HG03575 (cell line): ENCODE data around the gene RPSA.
A peak's percentile ranks its signal among the peaks of the same experiment; 100 is the strongest.
"Not testable (repeated sequence)": the region's sequence is repeated elsewhere in the genome, so short reads cannot be mapped to it uniquely, and the experiment has no call there.

ENCODE experiments used
- ATAC-seq: cut with Tn5 transposase; IDR thresholded peaks from one replicate; pipeline ENCODE4 v1.9.1; 2021; ENCODE audit not compliant: unreplicated experiment, insufficient number of reproducible peaks, low FRiP score; ENCODE audit errors: extremely low read depth

The RPSA gene

GRCh38 chr3:39406368-39407258 is at the start of gene RPSA:
Gene RPSA, plus strand, starts transcription at chr3:39406720. Its CDS starts 934 bp downstream, at chr3:39407654.
- peak; percentile 89 for ATAC-seq

GRCh38 chr3:39358333-39358732 is 48.2 kb upstream of the RPSA start:
- no peak for ATAC-seq

GRCh38 chr3:39361252-39361927 is 45.1 kb upstream of the RPSA start:
- no peak for ATAC-seq

- no peak for ATAC-seq
These were observed 44.3 kb upstream of the RPSA start for GRCh38 chr3:39362192-39362591.

- ATAC-seq, result no peak
These were observed 43.7 kb upstream of the RPSA start for GRCh38 chr3:39362812-39363211.

- ATAC-seq, result not testable (repeated sequence)
These were observed 36.1 kb upstream of the RPSA start for GRCh38 chr3:39370450-39370849.

GRCh38 chr3:39372833-39373232 is 33.7 kb upstream of the RPSA start:
- no peak for ATAC-seq

GRCh38 chr3:39376959-39377634 is 29.4 kb upstream of the RPSA start:
- ATAC-seq, result no peak

- no peak for ATAC-seq
These were observed 28.4 kb upstream of the RPSA start for GRCh38 chr3:39378088-39378487.

- no peak for ATAC-seq
These were observed 27.4 kb upstream of the RPSA start for GRCh38 chr3:39378957-39379777.

- ATAC-seq, result no peak
These were observed 26.8 kb upstream of the RPSA start for GRCh38 chr3:39379778-39380155.

GRCh38 chr3:39381432-39381831 is 25.1 kb upstream of the RPSA start:
- no peak for ATAC-seq

- peak; percentile 37 for ATAC-seq
These were observed 23.3 kb upstream of the RPSA start, which contains the start of gene SLC25A38 for GRCh38 chr3:39383045-39383880. Gene SLC25A38, plus strand, starts transcription at chr3:39383370. Its CDS starts 355 bp downstream, at chr3:39383725.

- ATAC-seq, result no peak
These were observed 22.4 kb upstream of the RPSA start for GRCh38 chr3:39383881-39384664.

- no peak for ATAC-seq
These were observed 21.9 kb upstream of the RPSA start for GRCh38 chr3:39384665-39385000.

GRCh38 chr3:39385456-39386090 is 20.9 kb upstream of the RPSA start:
- ATAC-seq, result no peak

- ATAC-seq, result no peak
These were observed 20.2 kb upstream of the RPSA start for GRCh38 chr3:39386318-39386717.
